PC-3 (cell line): Measurements from ENCODE around the gene LRIT1. TPM values are rescaled to one million over a fixed set of nuclear protein-coding genes. Genes with fewer than 3 reads are reported as not detected.

ENCODE experiments used
- ATAC-seq: fragments of 200-7000 bp; cut with Tn5 transposase; 2 replicates; pipeline ENCODE4 v1.9.1; 2020; ENCODE audit warnings: mild to moderate bottlenecking, moderate library complexity
- BruUV-seq: library from RNA; stranded (reverse); fragments of 400-500 nt; replicated peaks from 2 replicates; lab custom pipeline; 2021; lab: Mats Ljungman, UMichigan
- CTCF ChIA-PET: fragments of 300-600 bp; sonication (Branson Sonifier 250); formaldehyde crosslinking; loops from one replicate; lab custom pipeline; 2022; ENCODE audit warnings: antibody characterized with exemption; lab: Charles Lee
- POLR2A ChIA-PET: fragments of 300-600 bp; sonication (Branson Sonifier 250); formaldehyde crosslinking; loops from one replicate; lab custom pipeline; 2022; ENCODE audit warnings: antibody characterized with exemption; ENCODE audit not compliant: unreplicated experiment; lab: Charles Lee
- DNase-seq: peaks from one replicate; pipeline ENCODE4 v3.0.0-alpha.2; 2015
- H2AFZ ChIP-seq: fragments of 300-600 bp; sonication (generic); 2 replicates; pipeline ENCODE4 v1.6.0; 2016; ENCODE audit warnings: antibody characterized with exemption, low read length
- H3F3A ChIP-seq: fragments of 300-600 bp; sonication (generic); one replicate; pipeline ENCODE4 v1.6.0; 2017; ENCODE audit warnings: antibody characterized with exemption, low read length, control low read depth, mild to moderate bottlenecking; ENCODE audit not compliant: unreplicated experiment
- H3K27ac ChIP-seq: fragments of 300-600 bp; sonication (generic); 2 replicates; pipeline ENCODE4 v1.5.1; 2016; ENCODE audit warnings: mild to moderate bottlenecking, low read length
- H3K27me3 ChIP-seq: fragments of 300-600 bp; sonication (generic); 2 replicates; pipeline ENCODE4 v1.6.1; 2016; ENCODE audit warnings: low read length, mixed read lengths
- H3K36me3 ChIP-seq: fragments of 300-600 bp; sonication (generic); 2 replicates; pipeline ENCODE4 v1.6.1; 2016; ENCODE audit warnings: low read depth, mixed run types, low read length, mixed read lengths
- H3K4me1 ChIP-seq: fragments of 300-600 bp; sonication (generic); 2 replicates; pipeline ENCODE4 v1.5.1; 2016; ENCODE audit warnings: low read length; ENCODE audit not compliant: insufficient read depth
- H3K4me2 ChIP-seq: fragments of 300-600 bp; sonication (generic); 2 replicates; pipeline ENCODE4 v1.6.0; 2016; ENCODE audit warnings: low read length
- H3K4me3 ChIP-seq: fragments of 300-600 bp; sonication (generic); 2 replicates; pipeline ENCODE4 v1.5.1; 2016; ENCODE audit warnings: mild to moderate bottlenecking, low read length, mixed read lengths
- H3K79me2 ChIP-seq: fragments of 300-600 bp; sonication (generic); 2 replicates; pipeline ENCODE4 v1.6.1; 2017; ENCODE audit warnings: low read length, mixed read lengths
- H3K9ac ChIP-seq: fragments of 300-600 bp; sonication (generic); 2 replicates; pipeline ENCODE4 v1.6.0; 2016; ENCODE audit warnings: mild to moderate bottlenecking, low read length
- H3K9me2 ChIP-seq: fragments of 300-600 bp; sonication (generic); replicated peaks from 2 replicates; pipeline ENCODE4 v1.6.1; 2016; ENCODE audit warnings: mixed run types, low read length, mixed read lengths
- H3K9me3 ChIP-seq: fragments of 300-600 bp; sonication (generic); 2 replicates; pipeline ENCODE4 v1.6.1; 2016; ENCODE audit warnings: low read length, mixed read lengths
- H4K20me1 ChIP-seq: fragments of 300-600 bp; sonication (generic); 2 replicates; pipeline ENCODE4 v1.6.1; 2016; ENCODE audit warnings: low read length, mixed read lengths
- EZH2 ChIP-seq: fragments of 300-600 bp; sonication (generic); IDR thresholded peaks from one replicate; pipeline ENCODE4 v1.6.1; 2017; ENCODE audit warnings: antibody characterized with exemption, mild to moderate bottlenecking, low read length; ENCODE audit not compliant: unreplicated experiment
- EZH2phosphoT487 ChIP-seq: fragments of 300-600 bp; sonication (generic); IDR thresholded peaks from 2 replicates; pipeline ENCODE4 v1.6.1; 2018; ENCODE audit warnings: mild to moderate bottlenecking, antibody characterized with exemption, low read length, borderline replicate concordance
- intact Hi-C: fragments of 100-400 bp; cut with micrococcal nuclease; formaldehyde crosslinking; loops from 2 replicates; pipeline ENCODE4 v1.9.0; 2023
- total RNA-seq: library from RNA; depleted of rRNA; stranded (reverse); fragments of >200 nt; gene quantifications from 2 replicates; pipeline ENCODE4 v1.2.3, GENCODE V29; 2014
- TF ChIP-seq, protein P1 (sequence below): fragments of 300-600 bp; sonication (generic); conservative IDR thresholded peaks from 2 replicates; pipeline ENCODE4 v1.5.1; 2017; ENCODE audit warnings: antibody characterized with exemption, low read depth, mild to moderate bottlenecking, low read length

LRIT1 gene
- total RNA-seq, 1 experiment from 2014 or later, result not detected

- ATAC-seq, result no peak
- no peaks in the 10 kb centered on the region for H3K4me1 ChIP-seq
- TF ChIP-seq EZH2 (no peak), EZH2phosphoT487 (no peak)
- TF ChIP-seq, protein P1, sequence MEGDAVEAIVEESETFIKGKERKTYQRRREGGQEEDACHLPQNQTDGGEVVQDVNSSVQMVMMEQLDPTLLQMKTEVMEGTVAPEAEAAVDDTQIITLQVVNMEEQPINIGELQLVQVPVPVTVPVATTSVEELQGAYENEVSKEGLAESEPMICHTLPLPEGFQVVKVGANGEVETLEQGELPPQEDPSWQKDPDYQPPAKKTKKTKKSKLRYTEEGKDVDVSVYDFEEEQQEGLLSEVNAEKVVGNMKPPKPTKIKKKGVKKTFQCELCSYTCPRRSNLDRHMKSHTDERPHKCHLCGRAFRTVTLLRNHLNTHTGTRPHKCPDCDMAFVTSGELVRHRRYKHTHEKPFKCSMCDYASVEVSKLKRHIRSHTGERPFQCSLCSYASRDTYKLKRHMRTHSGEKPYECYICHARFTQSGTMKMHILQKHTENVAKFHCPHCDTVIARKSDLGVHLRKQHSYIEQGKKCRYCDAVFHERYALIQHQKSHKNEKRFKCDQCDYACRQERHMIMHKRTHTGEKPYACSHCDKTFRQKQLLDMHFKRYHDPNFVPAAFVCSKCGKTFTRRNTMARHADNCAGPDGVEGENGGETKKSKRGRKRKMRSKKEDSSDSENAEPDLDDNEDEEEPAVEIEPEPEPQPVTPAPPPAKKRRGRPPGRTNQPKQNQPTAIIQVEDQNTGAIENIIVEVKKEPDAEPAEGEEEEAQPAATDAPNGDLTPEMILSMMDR, result no peak
- peaks cover 86% of the 10 kb centered on the region for H3K27me3 ChIP-seq
- intact Hi-C loops, result no loop called here
- no peak overlapping the region for H3K4me2 ChIP-seq
- no peaks in the 10 kb centered on the region for H3K9me3 ChIP-seq
- H3K4me3 ChIP-seq, result no peak overlapping the region
- H3K79me2 ChIP-seq, result no peaks in the 10 kb centered on the region
- no peaks in the 10 kb centered on the region for H3K36me3 ChIP-seq
- no TSS peak for BruUV-seq
- DNase-seq, result no peak
- H3K9ac ChIP-seq, result no peak overlapping the region
- CTCF ChIA-PET, result no interaction called here
- POLR2A ChIA-PET, result no interaction called here
- H3K9me2 ChIP-seq, result no peaks in the 10 kb centered on the region
- no peak overlapping the region for H2AFZ ChIP-seq
- H4K20me1 ChIP-seq, result no peaks in the 10 kb centered on the region
- H3F3A ChIP-seq, result no peaks in the 10 kb centered on the region
- no peak overlapping the region for H3K27ac ChIP-seq
These were observed 45.3 kb downstream of the LRIT1 start for GRCh38 chr10:84196083-84196482.

DNA sequence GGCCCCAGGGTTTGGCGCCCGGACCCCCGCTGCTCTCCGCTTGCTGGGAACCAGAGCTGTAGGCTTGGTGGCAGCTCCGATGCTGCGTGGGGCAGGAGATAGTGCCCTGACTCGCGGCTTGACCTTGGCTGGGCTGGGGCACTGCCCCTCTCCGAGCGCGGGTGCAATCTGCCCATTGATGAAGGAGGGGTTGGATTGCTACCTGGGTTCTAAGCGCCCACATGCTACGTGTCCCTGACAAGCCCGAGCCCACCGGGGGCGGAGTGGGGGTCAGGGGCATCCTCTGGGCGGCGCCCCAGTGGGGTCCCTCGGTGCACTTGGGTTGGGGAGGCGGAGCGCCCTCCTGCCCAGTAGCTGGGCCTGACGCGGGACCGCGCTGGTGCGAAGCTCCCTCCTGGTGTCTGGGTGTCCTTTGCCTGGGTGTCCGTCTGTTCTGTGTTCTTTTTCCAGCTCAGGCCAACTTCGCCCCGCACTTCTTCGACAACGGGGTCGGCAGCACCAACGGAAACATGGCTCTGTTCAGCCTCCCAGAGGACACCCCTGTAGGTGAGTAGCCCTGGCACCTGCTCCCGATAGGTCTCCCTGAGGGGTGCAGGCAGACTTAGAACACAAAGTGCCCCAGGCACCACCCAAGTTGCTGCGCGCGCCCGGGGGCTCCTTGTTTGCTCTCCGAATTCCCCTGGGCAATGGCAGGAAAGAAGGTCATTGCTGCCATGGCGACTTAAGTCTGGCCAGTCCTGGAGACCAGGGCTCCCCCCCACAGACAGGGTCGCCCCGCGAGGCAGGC lies 46.1 kb downstream of the LRIT1 start:
- H3K4me3 ChIP-seq, result no peak overlapping the region
- H3K9me2 ChIP-seq, result no peaks in the 10 kb centered on the region
- ChIA-PET POLR2A (no interaction called here), CTCF (no interaction called here)
- TF ChIP-seq, protein P1, result no peak
- TF ChIP-seq EZH2phosphoT487 (no peak), EZH2 (no peak)
- H3K4me1 ChIP-seq, result no peaks in the 10 kb centered on the region
- no peaks in the 10 kb centered on the region for H4K20me1 ChIP-seq
- no peaks in the 10 kb centered on the region for H3F3A ChIP-seq
- no peaks in the 10 kb centered on the region for H3K9me3 ChIP-seq
- no peaks in the 10 kb centered on the region for H3K36me3 ChIP-seq
- peaks cover 85% of the 10 kb centered on the region for H3K27me3 ChIP-seq
- no peak overlapping the region for H3K9ac ChIP-seq
- H3K27ac ChIP-seq, result no peak overlapping the region
- DNase-seq (no peak), ATAC-seq (no peak)
- intact Hi-C loops, result no loop called here
- no TSS peak for BruUV-seq
- no peak overlapping the region for H2AFZ ChIP-seq
- no peaks in the 10 kb centered on the region for H3K79me2 ChIP-seq
- H3K4me2 ChIP-seq, result no peak overlapping the region

GRCh38 chr10:84194424-84195043 lies 46.8 kb downstream of the LRIT1 start, which contains the start of gene CDHR1:
CDHR1 (plus strand) TSS chr10:84194537; CDS start chr10:84194761, 224 bp downstream.
- BruUV-seq, result no TSS peak
- H3K4me3 ChIP-seq, result no peak within 1 kb of the TSS
- DNase-seq, result no peak

More at GRCh38 chr10:84194424-84195043, 46.8 kb downstream of the LRIT1 start, which contains the start of gene CDHR1:
- Histone ChIP-seq H3K9me3 (no peaks in the 10 kb centered on the region), H3K4me2 (no peak within 1 kb of the TSS), H3K27ac (no peak within 1 kb of the TSS), H3K9me2 (no peaks in the 10 kb centered on the region), H3K36me3 (no peaks in the 10 kb centered on the region), H3K4me1 (no peaks in the 10 kb centered on the region), H3K9ac (no peak within 1 kb of the TSS), H3F3A (no peaks in the 10 kb centered on the region), H3K27me3 (peaks cover 81% of the 10 kb centered on the region), H2AFZ (no peak within 1 kb of the TSS), H3K79me2 (no peaks in the 10 kb centered on the region), H4K20me1 (no peaks in the 10 kb centered on the region)
- no peak for ATAC-seq
- ChIA-PET POLR2A (no interaction called here), CTCF (no interaction called here)
- no peak for TF ChIP-seq EZH2
- TF ChIP-seq, protein P1, result no peak
- intact Hi-C loops, result no loop called here
